Measurements from ENCODE around the gene CAPN5. TPM values are rescaled to one million over a fixed set of nuclear protein-coding genes. Genes with fewer than 3 reads are reported as not detected.

Gene CAPN5
- total and polyA plus RNA-seq, 2 of the 13 experiments (the other 11 are each of a cell fraction or from before 2014, with no cell fraction given) = 0.27 to 1.2 TPM

- no peak overlapping the region for H3K4me2 ChIP-seq (ENCODE audit: low read depth, low read length)
- ATAC-seq = no peak
- no peak for DNase-seq (ENCODE audit: low spot score)
- FAIRE-seq = no peak
- in situ Hi-C loops (cut with HindIII; ENCODE audit: extremely low pct_ligation_motif_present, low pct_unique_long_range_greater_than_20kb) = no loop called here
- H3K4me3 ChIP-seq (replicated peaks in 1 of 3; ENCODE audit: insufficient read depth in 1 of 3, low read depth in 2 of 3, low read length in 3 of 3) = no peak overlapping the region
- H3K36me3 ChIP-seq (replicated peaks in 1 of 2; ENCODE audit: control insufficient read depth in 1 of 2, insufficient read depth in 2 of 2, low read length in 2 of 2) = no peaks in the 10 kb centered on the region
- peaks cover 20% of the 10 kb centered on the region for H3K4me1 ChIP-seq (ENCODE audit: insufficient read depth, low read length)
- CTCF ChIA-PET (ENCODE audit: low intra/inter-chr PET ratio, low total read pairs) = no interaction called here
- BruUV-seq (replicated peaks) = no TSS peak
- TF ChIP-seq ZBTB46 (CRISPR knock-in tag; IDR thresholded peaks at IDR 0.05; ENCODE audit: borderline replicate concordance) (no peak), ZNF703 (CRISPR knock-in tag; IDR thresholded peaks at IDR 0.05; ENCODE audit: borderline replicate concordance) (no peak), CERS6 (CRISPR knock-in tag; IDR thresholded peaks at IDR 0.05) (no peak)
- POLR2A ChIA-PET = no interaction called here
- no peaks in the 10 kb centered on the region for H3K27me3 ChIP-seq (ENCODE audit: control insufficient read depth in 1 of 2, insufficient read depth in 2 of 2, low read length in 2 of 2)
- intact Hi-C loops (cut with micrococcal nuclease; ENCODE audit: unreplicated experiment) = no loop called here
- H3K9me3 ChIP-seq (ENCODE audit: low read length) = no peaks in the 10 kb centered on the region
- no peak overlapping the region for H2AFZ ChIP-seq (ENCODE audit: low read length)
- no peak overlapping the region for H3K27ac ChIP-seq (ENCODE audit: extremely low read length, insufficient read depth, low read length)
- no peak overlapping the region for H3K9ac ChIP-seq (ENCODE audit: insufficient read depth, low read depth, low read length)
- no peaks in the 10 kb centered on the region for H4K20me1 ChIP-seq (ENCODE audit: insufficient read depth, low read length)
- WGBS (ENCODE audit: low lambda C conversion rate) = 90% methylated on average over 10 of the region's 13 CpGs
- H3K79me2 ChIP-seq (ENCODE audit: insufficient read depth, low read length) = no peaks in the 10 kb centered on the region
These were observed 88.9 kb downstream of the CAPN5 start for GRCh38 chr11:77155556-77156130.

Data from HepG2 (cell line).